ENCODE results near the gene SLC41A2. TPM values are rescaled to one million over a fixed set of nuclear protein-coding genes. Genes with fewer than 3 reads are reported as not detected.
"Not testable (repeated sequence)": the region's sequence is repeated elsewhere in the genome, so short reads cannot be mapped to it uniquely, and the experiment has no call there.

The SLC41A2 gene
- total and polyA plus RNA-seq, 7 donors = 6.5 to 24.6 (median 19.7) TPM

DNA sequence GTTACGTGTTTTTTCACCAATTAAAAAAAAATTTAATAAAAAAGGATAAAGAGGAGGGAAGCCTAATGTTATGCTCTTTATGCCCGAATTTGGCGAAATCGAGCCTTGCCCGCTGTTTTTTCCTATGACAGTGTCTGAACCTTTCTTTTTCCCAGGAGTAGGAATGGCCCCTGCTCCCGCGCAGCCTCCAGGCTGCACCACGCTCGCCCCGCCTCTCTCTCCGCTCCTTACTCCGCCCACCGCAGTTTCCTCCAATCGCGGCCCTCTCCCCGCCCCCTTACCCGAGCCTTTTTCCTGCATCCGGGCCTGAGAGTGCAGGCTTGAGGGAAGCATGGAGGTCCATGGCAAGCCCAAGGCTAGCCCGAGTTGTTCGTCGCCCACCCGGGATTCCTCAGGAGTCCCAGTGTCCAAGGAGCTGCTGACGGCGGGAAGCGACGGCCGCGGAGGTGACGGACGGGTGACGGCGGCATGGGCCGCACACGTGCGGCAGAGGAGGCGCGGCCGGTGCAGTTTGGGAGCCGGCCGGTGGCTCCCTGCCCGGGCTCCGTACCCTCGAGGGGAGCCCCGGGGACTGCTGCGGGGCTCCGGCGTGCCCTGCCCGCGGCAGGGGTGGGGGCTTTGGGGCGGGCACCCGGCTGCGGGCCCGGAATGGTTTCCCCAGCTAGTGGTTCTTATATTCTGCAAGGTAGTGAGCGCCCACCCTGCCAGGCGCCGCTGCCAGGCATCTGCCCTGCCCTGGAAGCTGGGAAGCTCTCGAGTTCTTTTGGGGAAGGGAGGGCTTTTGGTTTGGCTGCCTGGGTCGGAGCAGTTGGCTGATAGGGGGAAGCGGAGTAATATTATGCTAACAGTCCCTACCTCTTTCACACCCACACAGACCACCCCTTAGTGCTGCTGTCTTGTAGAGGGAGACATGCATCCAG is 28.2 kb upstream of the SLC41A2 start, which contains the start of gene NOPCHAP1:
TSS of gene NOPCHAP1 (plus strand) at position 295 of the 920 bp plus-strand sequence. CDS start at position 332, 37 bp downstream.
- peak; percentile 95 for DNase-seq
- TF ChIP-seq POLR2A (IDR thresholded peaks at IDR 0.05) = peak; percentile 26 to 54
- TF ChIP-seq CTCF (IDR thresholded peaks at IDR 0.05) = no peak
- peak; percentile 66 to 88 (median 69) for TF ChIP-seq POLR2AphosphoS5 (IDR thresholded peaks at IDR 0.05)
- Histone ChIP-seq H3K4me3 (peak within 1 kb of the TSS; percentile 61 to 89 (median 76)), H3K9me3 (no peaks in the 10 kb centered on the region), H3K36me3 (peaks cover 0 to 21% (median 2%) of the 10 kb centered on the region in 4 donors), H3K27me3 (no peaks in the 10 kb centered on the region), H3K27ac (peak within 1 kb of the TSS; percentile 73 to 78 (median 76)), H3K4me1 (peaks cover 0 to 23% (median 14%) of the 10 kb centered on the region in 4 donors)
- intact Hi-C loops (cut with DNase I) = loop anchor here (5.0 kb wide), 1 partner anchor 41 kb away; no protein-coding TSS in a partner anchor
- WGBS, 2 donors = 0 to 1% methylated on average over 59 of the region's 59 CpGs

DNA sequence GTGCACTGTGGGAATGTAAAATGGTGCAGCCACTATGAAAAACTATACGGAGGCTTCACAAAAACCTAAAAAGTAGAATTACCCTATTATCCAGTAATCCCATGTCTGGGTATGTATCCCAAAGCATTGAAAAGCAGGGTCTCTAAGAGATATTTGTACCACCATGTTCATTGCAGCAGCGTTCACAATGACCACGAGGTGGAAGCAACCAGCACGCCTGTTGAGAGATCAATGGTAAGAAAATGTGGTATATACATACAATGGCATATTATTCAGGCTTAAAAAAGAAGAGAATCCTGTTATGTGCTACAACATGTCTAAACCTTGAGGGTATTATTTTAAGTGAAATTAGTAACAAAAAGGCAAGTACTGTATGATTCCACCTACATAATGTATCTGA is 27.1 kb upstream of the SLC41A2 start:
- no peak for DNase-seq
- no peak overlapping the region for H3K4me3 ChIP-seq
- H3K9me3 ChIP-seq = no peaks in the 10 kb centered on the region
- intact Hi-C loops (cut with DNase I) = loop anchor here (5.0 kb wide), 1 partner anchor 42 kb away; no protein-coding TSS in a partner anchor
- H3K27me3 ChIP-seq = no peaks in the 10 kb centered on the region
- TF ChIP-seq CTCF (IDR thresholded peaks at IDR 0.05) = no peak
- no peak for TF ChIP-seq POLR2AphosphoS5 (IDR thresholded peaks at IDR 0.05)
- no peak for TF ChIP-seq POLR2A (IDR thresholded peaks at IDR 0.05)
- TF ChIP-seq EP300 (IDR thresholded peaks at IDR 0.05) = no peak
- no peak overlapping the region for H3K27ac ChIP-seq
- H3K4me1 ChIP-seq = peaks cover 0 to 23% (median 14%) of the 10 kb centered on the region in 4 donors
- peaks cover 0 to 14% (median 0%) of the 10 kb centered on the region in 4 donors for H3K36me3 ChIP-seq
- 88 to 89% methylated on average over 4 of the region's 4 CpGs for WGBS, 2 donors

GRCh38 chr12:104977688-104978087 is 19.6 kb upstream of the SLC41A2 start:
- H3K4me1 ChIP-seq; H3K9me3 ChIP-seq; DNase-seq; H3K4me3 ChIP-seq; H3K36me3 ChIP-seq; intact Hi-C loops (cut with DNase I); H3K27ac ChIP-seq; H3K27me3 ChIP-seq: not testable (repeated sequence)
- 94% methylated on average over 15 of the region's 15 CpGs for WGBS, 2 donors

DNA sequence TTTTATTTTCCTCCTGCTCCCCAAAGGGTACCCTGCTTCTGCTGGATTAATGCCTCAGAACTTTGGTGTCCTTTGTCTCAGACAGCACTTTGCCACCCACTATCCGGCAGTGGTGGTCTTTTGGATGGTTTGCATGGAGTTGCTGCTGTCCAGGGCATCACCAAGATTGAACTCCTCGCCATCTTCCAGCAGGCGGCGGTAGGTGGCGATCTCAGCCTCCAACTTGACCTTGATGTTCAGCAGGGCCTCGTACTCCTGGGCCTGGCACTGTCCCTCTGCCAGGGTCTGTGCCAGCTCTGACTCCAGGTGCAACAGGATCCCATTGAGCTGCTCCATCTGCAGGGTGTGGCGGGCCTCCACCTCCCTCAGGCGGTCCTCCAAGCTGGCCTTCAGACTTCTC is 18.6 kb upstream of the SLC41A2 start:
- no peaks in the 10 kb centered on the region for H3K36me3 ChIP-seq
- no peaks in the 10 kb centered on the region for H3K9me3 ChIP-seq
- no peaks in the 10 kb centered on the region for H3K4me1 ChIP-seq
- H3K27ac ChIP-seq = no peak overlapping the region
- TF ChIP-seq EP300 (IDR thresholded peaks at IDR 0.05) (no peak), POLR2A (IDR thresholded peaks at IDR 0.05) (no peak), POLR2AphosphoS5 (IDR thresholded peaks at IDR 0.05) (no peak), CTCF (IDR thresholded peaks at IDR 0.05) (no peak)
- no peak overlapping the region for H3K4me3 ChIP-seq
- H3K27me3 ChIP-seq = no peaks in the 10 kb centered on the region
- 83 to 91% methylated on average over 8 of the region's 8 CpGs for WGBS, 2 donors
- intact Hi-C loops (cut with DNase I) = no loop called here
- no peak for DNase-seq

DNA sequence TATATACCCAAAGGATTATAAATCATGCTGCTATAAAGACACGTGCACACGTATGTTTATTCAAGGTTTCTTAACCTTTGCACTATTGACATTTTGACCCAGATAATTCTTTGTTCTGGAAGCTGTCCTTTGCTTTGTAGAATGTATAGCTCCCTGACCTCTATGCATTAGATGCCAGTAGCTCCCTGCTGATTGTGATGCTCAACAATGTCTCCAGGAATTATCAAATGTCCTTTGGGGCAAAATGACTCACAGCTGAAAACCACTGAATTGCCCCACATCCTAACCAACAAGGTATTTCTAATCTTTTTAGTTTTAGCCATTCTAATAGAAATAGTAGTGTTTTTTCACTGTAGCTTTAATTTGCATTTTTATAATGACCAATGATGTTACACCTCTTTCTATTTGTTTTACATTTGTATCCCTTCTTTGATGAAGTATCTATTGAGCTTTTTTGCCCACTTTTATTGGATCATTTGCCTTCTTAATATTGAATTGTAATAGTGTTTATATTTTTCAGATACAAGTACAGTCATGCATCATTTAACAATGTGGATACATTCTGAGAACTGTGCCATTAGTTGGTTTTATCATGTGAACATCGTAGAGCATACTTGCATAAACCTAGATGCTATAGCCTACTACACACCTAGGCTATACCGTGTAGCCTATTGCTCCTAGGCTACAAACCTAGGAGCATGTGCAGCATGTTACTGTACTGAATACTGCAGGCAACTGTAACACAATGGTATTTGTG is 17.7 kb upstream of the SLC41A2 start:
- TF ChIP-seq POLR2A (IDR thresholded peaks at IDR 0.05) = no peak
- no peak for TF ChIP-seq POLR2AphosphoS5 (IDR thresholded peaks at IDR 0.05)
- no peak for TF ChIP-seq CTCF (IDR thresholded peaks at IDR 0.05)
- H3K36me3 ChIP-seq = no peaks in the 10 kb centered on the region
- DNase-seq = no peak
- H3K9me3 ChIP-seq = no peaks in the 10 kb centered on the region
- no peak overlapping the region for H3K27ac ChIP-seq
- H3K27me3 ChIP-seq = no peaks in the 10 kb centered on the region
- no peaks in the 10 kb centered on the region for H3K4me1 ChIP-seq
- 48 to 71% methylated on average over 4 of the region's 4 CpGs for WGBS, 2 donors
- no peak overlapping the region for H3K4me3 ChIP-seq
- intact Hi-C loops (cut with DNase I) = no loop called here

Measured in sigmoid colon (tissue), 7 donors.